Hematopoietic multipotent progenitor cell treated with erythropoietin and hydrocortisone succinate and interleukin-3 and kit ligand, for 8 days (in vitro differentiated cells): ENCODE data around the gene AGAP3.

Experiments used
- DNase-seq: peaks from one replicate; pipeline ENCODE4 v3.0.0-alpha.2; 2015

AGAP3 gene

DNA sequence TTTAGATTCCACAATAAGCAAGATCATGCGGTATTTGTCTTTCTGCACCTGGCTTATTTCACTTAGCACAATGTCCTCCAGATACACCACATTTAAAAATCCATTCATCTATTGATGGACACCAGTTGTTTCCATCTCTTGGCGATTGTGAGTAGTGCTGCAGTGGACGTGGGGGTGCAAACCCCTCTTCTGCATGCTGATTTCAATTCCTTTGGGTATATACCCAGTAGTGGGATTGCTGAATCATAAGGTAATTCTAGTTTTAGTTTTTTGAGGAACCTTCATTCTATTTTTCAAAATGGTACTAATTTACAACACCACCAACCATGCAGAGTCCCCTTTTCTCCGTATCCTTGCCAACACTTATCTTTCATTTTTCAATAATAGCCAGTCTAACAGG lies 102.8 kb downstream of the AGAP3 start:
- DNase-seq = no peak

DNA sequence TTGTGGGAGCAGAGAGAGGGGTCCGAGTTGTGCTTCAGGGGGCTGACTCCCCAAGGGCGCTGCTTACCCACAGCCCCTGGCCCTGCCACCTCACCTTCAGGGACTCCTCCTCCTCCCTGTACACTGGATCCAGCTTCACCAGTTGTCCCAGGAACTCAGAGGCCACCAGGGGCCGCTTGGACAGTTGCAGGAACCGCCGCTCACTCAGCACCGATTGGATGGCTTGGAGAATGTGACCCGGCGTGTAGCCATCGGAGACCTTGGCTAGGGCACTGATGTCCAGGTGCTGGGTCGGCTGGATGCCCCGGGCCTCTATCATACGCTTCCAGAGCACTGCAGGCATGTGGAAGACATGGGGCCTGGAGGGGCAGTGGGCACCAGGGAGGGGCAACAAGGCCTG lies 105.3 kb downstream of the AGAP3 start:
- no peak for DNase-seq

DNA sequence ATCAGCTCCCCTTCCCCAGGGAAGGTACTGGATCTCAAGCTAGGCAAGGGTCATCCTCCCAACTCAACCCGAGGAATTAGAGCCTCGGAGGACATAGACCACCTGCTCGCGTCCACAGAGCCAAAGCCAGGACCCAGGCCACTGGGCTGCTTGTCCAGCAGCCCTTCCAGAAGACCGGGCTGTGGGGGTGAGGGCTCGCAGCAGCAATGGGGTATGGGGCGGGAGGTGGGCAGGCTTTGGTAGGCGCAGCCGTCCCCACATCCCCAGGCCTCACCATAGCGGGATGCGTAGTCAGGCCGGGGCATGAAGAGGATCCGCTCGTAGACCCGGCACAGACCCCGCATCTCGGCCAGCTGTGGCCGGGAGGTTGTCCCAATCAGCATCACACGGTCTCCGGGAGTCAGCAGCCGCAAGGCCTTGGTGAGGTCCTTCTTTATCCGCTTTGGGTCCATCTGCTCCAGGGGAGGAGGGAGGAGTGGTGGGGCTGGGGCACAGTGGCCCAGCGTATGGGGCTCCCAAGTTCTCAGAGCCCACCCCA lies 105.8 kb downstream of the AGAP3 start:
- DNase-seq = no peak

DNA sequence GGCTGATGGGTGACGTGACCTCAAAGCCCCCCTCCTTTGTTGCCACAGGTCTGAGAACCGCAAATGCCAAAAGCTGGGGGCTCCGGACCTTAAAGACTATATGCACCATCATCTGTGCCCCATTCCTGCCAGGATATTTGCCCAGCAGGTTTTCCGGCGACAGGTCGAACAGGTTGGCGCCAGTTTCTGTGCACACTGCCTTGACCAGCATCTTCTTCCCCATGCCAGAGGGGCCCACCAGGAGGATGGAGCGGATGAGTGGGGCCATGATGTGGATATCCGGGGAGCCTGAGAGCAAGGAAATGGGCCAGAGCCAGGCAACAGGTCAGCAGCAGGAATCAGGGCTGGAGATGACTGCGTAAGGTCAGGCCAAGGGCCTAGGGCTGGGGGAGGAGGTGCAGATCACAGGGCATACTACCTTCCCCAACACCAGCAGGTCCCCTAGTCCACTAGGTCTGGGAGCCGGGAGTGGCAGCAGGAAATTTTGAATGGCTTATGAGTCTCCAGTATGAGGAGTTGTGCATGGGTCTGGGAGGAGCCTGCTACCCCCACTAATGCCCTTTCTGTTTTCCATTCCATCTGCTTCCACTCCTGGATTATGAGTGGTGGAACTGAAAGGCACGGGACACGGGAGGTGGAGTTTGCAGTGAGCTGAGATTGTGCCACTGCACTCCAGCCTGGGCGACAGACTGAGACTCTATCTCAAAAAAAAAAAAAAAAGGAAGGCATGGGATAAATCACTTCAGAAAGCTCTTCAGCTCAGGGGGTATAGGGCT lies 107.1 kb downstream of the AGAP3 start:
- no peak for DNase-seq
